PC-9 (cell line): ENCODE results near the gene TRMT112. TPM values are rescaled to one million over a fixed set of nuclear protein-coding genes. Genes with fewer than 3 reads are reported as not detected.

ENCODE experiments used
- BruUV-seq: library from RNA; stranded (reverse); fragments of 400-500 nt; replicated peaks from 2 replicates; lab custom pipeline; 2021; lab: Mats Ljungman, UMichigan
- CTCF ChIA-PET: fragments of 300-600 bp; sonication (Branson Sonifier 250); formaldehyde crosslinking; loops from one replicate; lab custom pipeline; 2022; ENCODE audit warnings: antibody characterized with exemption; lab: Charles Lee
- POLR2A ChIA-PET: fragments of 300-600 bp; sonication (Branson Sonifier 250); formaldehyde crosslinking; loops from one replicate; lab custom pipeline; 2022; ENCODE audit warnings: antibody characterized with exemption; ENCODE audit not compliant: unreplicated experiment; lab: Charles Lee
- DNase-seq, 2 experiments: peaks; one replicate each; pipeline versions ENCODE4 v3.0.0 to v3.0.0-alpha.2; 2015 to 2022; ENCODE audit warnings: mixed read lengths in 1 of 2
- H2AFZ ChIP-seq: fragments of 200-600 bp; sonication (generic); 2 replicates; pipeline ENCODE4 v1.8.1; 2017; ENCODE audit warnings: antibody characterized with exemption
- H3F3A ChIP-seq: fragments of 200-600 bp; sonication (generic); 2 replicates; pipeline ENCODE4 v1.8.1; 2017; ENCODE audit warnings: antibody characterized with exemption, mild to moderate bottlenecking, low read depth; ENCODE audit not compliant: insufficient read depth
- H3K27ac ChIP-seq: fragments of 200-600 bp; sonication (generic); 2 replicates; pipeline ENCODE4 v1.6.1; 2016; ENCODE audit warnings: mixed run types
- H3K27me3 ChIP-seq: fragments of 200-600 bp; sonication (generic); 2 replicates; pipeline ENCODE4 v1.6.1; 2016; ENCODE audit warnings: low read depth, mixed run types; ENCODE audit not compliant: insufficient read depth
- H3K36me3 ChIP-seq: fragments of 200-600 bp; sonication (generic); 2 replicates; pipeline ENCODE4 v1.6.1; 2016; ENCODE audit warnings: low read depth, mixed run types
- H3K4me1 ChIP-seq: fragments of 200-600 bp; sonication (generic); replicated peaks from 2 replicates; pipeline ENCODE4 v1.6.1; 2016; ENCODE audit warnings: mixed run types; ENCODE audit not compliant: insufficient read depth
- H3K4me2 ChIP-seq: fragments of 200-600 bp; sonication (generic); 2 replicates; pipeline ENCODE4 v1.6.1; 2017; ENCODE audit warnings: mixed run types
- H3K4me3 ChIP-seq: fragments of 200-600 bp; sonication (generic); 2 replicates; pipeline ENCODE4 v1.6.1; 2016; ENCODE audit warnings: mixed run types
- H3K79me2 ChIP-seq: fragments of 200-600 bp; sonication (generic); 2 replicates; pipeline ENCODE4 v1.6.1; 2017; ENCODE audit warnings: low read depth, mixed run types
- H3K9me2 ChIP-seq: fragments of 200-600 bp; sonication (generic); 2 replicates; pipeline ENCODE4 v1.8.1; 2017; ENCODE audit warnings: mild to moderate bottlenecking; ENCODE audit not compliant: insufficient read depth
- H3K9me3 ChIP-seq: fragments of 200-600 bp; sonication (generic); 2 replicates; pipeline ENCODE4 v1.8.1; 2016; ENCODE audit warnings: low read depth; ENCODE audit not compliant: insufficient read depth
- H4K20me1 ChIP-seq: fragments of 200-600 bp; sonication (generic); 2 replicates; pipeline ENCODE4 v1.8.1; 2017; ENCODE audit not compliant: insufficient read depth
- CTCF ChIP-seq: fragments of 200-600 bp; sonication (generic); conservative IDR thresholded peaks from 2 replicates; pipeline ENCODE4 v1.6.1; 2017; ENCODE audit warnings: mixed run types, antibody characterized with exemption, mild to moderate bottlenecking, moderate library complexity
- EZH2 ChIP-seq: fragments of 200-600 bp; sonication (generic); IDR thresholded peaks from 2 replicates; pipeline ENCODE4 v1.8.0; 2017; ENCODE audit warnings: antibody characterized with exemption, low read depth
- intact Hi-C: fragments of 100-400 bp; cut with micrococcal nuclease; formaldehyde crosslinking; loops from one replicate; pipeline ENCODE4 v1.10.0; 2022; ENCODE audit not compliant: unreplicated experiment
- total RNA-seq: library from RNA; stranded (reverse); gene quantifications from 2 replicates; pipeline ENCODE4 v1.2.3, GENCODE V29; 2021

The TRMT112 gene
- total RNA-seq, 1 experiment from 2014 or later: 275 TPM

- Histone ChIP-seq H3K9me3 (no peaks in the 10 kb centered on the region), H2AFZ (no peak overlapping the region), H4K20me1 (no peaks in the 10 kb centered on the region), H3K4me3 (no peak overlapping the region), H3K79me2 (peaks cover 4% of the 10 kb centered on the region; the same call in 1 of the 2 replicates), H3K27ac (no peak overlapping the region), H3K36me3 (no peaks in the 10 kb centered on the region), H3K4me1 (peaks cover 11% of the 10 kb centered on the region), H3F3A (peaks cover 6% of the 10 kb centered on the region; the same call in 1 of the 2 replicates), H3K27me3 (no peaks in the 10 kb centered on the region), H3K9me2 (no peaks in the 10 kb centered on the region), H3K4me2 (no peak overlapping the region)
- intact Hi-C loops: no loop called here
- POLR2A ChIA-PET: no interaction called here
- CTCF ChIA-PET: no interaction called here
- no TSS peak for BruUV-seq
- TF ChIP-seq EZH2: no peak
- no peak for TF ChIP-seq CTCF
- DNase-seq: peak in 1 of 2 experiments; percentile 23
Observed at GRCh38 chr11:64290352-64291261, 26.8 kb downstream of the TRMT112 start.

GRCh38 chr11:64289002-64289564 is 28.3 kb downstream of the TRMT112 start:
- H3K9me2 ChIP-seq: no peaks in the 10 kb centered on the region
- no peak overlapping the region for H3K4me3 ChIP-seq
- H4K20me1 ChIP-seq: no peaks in the 10 kb centered on the region
- no peaks in the 10 kb centered on the region for H3K36me3 ChIP-seq
- BruUV-seq: no TSS peak
- no peak overlapping the region for H3K4me2 ChIP-seq
- TF ChIP-seq EZH2 (no peak), CTCF (no peak)
- H3K27me3 ChIP-seq: no peaks in the 10 kb centered on the region
- CTCF ChIA-PET: interaction anchor here (0.6 to 0.7 kb wide), 2 partner anchors 69 to 416 kb away, joined by 4 read pairs; no protein-coding TSS in a partner anchor
- peaks cover 11% of the 10 kb centered on the region; the same call in 1 of the 2 replicates for H3F3A ChIP-seq
- H3K9me3 ChIP-seq: no peaks in the 10 kb centered on the region
- H2AFZ ChIP-seq: no peak overlapping the region
- POLR2A ChIA-PET: no interaction called here
- H3K79me2 ChIP-seq: peaks cover 6% of the 10 kb centered on the region; the same call in 1 of the 2 replicates
- H3K27ac ChIP-seq: no peak overlapping the region
- intact Hi-C loops: no loop called here
- peaks cover 13% of the 10 kb centered on the region for H3K4me1 ChIP-seq
- peak in 1 of 2 experiments; percentile 10 for DNase-seq

GRCh38 chr11:64288353-64288750 is 29.0 kb downstream of the TRMT112 start:
- Histone ChIP-seq H3K36me3 (no peaks in the 10 kb centered on the region), H3K79me2 (peaks cover 10% of the 10 kb centered on the region; the same call in 1 of the 2 replicates), H3K27me3 (no peaks in the 10 kb centered on the region), H3K4me2 (no peak overlapping the region), H3F3A (peaks cover 12% of the 10 kb centered on the region; the same call in 1 of the 2 replicates), H2AFZ (no peak overlapping the region), H3K27ac (no peak overlapping the region), H3K9me2 (no peaks in the 10 kb centered on the region), H3K9me3 (no peaks in the 10 kb centered on the region), H4K20me1 (no peaks in the 10 kb centered on the region), H3K4me1 (peaks cover 20% of the 10 kb centered on the region), H3K4me3 (no peak overlapping the region)
- intact Hi-C loops: no loop called here
- DNase-seq: peak in 1 of 2 experiments; percentile 16
- TF ChIP-seq EZH2 (no peak), CTCF (no peak)
- POLR2A ChIA-PET: no interaction called here
- CTCF ChIA-PET: no interaction called here
- BruUV-seq: no TSS peak
